HEK293T (cell line): ENCODE data around the gene LGALS8.
A peak's percentile ranks its signal among the peaks of the same experiment; 100 is the strongest.

Experiments used
- CTCF ChIA-PET: fragments of 350-600 bp; formaldehyde crosslinking; extraction: SDS; loops from one replicate; lab custom pipeline; 2021; ENCODE audit warnings: antibody characterized with exemption, inconsistent platforms; lab: Yijun Ruan, JAX
- POLR2A ChIA-PET: fragments of 350-600 bp; formaldehyde crosslinking; extraction: SDS; loops from one replicate; lab custom pipeline; 2020; ENCODE audit warnings: antibody characterized with exemption, inconsistent platforms; lab: Yijun Ruan, JAX
- DNase-seq: peaks from one replicate; pipeline ENCODE4 v3.0.0; 2012; ENCODE audit warnings: mixed read lengths; ENCODE audit errors: extremely low spot score
- ARNT ChIP-seq: fragments of 450-650 bp; IDR thresholded peaks from 2 replicates; pipeline ENCODE4 v1.6.1; 2017; ENCODE audit warnings: mild to moderate bottlenecking
- BHLHE40 ChIP-seq: fragments of 450-650 bp; IDR thresholded peaks from 2 replicates; pipeline ENCODE4 v1.6.1; 2016; ENCODE audit warnings: mild to moderate bottlenecking, moderate library complexity, borderline replicate concordance
- CTBP1 ChIP-seq: fragments of 450-650 bp; IDR thresholded peaks from 2 replicates; pipeline ENCODE4 v1.6.1; 2016; ENCODE audit warnings: borderline replicate concordance
- ELF4 ChIP-seq: fragments of 450-650 bp; IDR thresholded peaks from 2 replicates; pipeline ENCODE4 v1.6.1; 2017; ENCODE audit warnings: antibody characterized with exemption
- FOXA1 ChIP-seq: fragments of 450-650 bp; IDR thresholded peaks from 2 replicates; pipeline ENCODE4 v1.6.1; 2016; ENCODE audit warnings: mild to moderate bottlenecking
- FOXK2 ChIP-seq: fragments of 450-650 bp; IDR thresholded peaks from 2 replicates; pipeline ENCODE4 v1.6.1; 2016; ENCODE audit warnings: mild to moderate bottlenecking
- FOXM1 ChIP-seq: fragments of 450-650 bp; IDR thresholded peaks from 2 replicates; pipeline ENCODE4 v1.6.1; 2017; ENCODE audit warnings: mild to moderate bottlenecking, borderline replicate concordance
- HDGF ChIP-seq: fragments of 450-650 bp; IDR thresholded peaks from 2 replicates; pipeline ENCODE4 v1.6.1; 2017; ENCODE audit warnings: antibody characterized with exemption, borderline replicate concordance
- L3MBTL2 ChIP-seq: fragments of 450-650 bp; conservative IDR thresholded peaks from 2 replicates; pipeline ENCODE4 v1.6.1; 2016; ENCODE audit warnings: mild to moderate bottlenecking
- LEF1 ChIP-seq: fragments of 450-650 bp; IDR thresholded peaks from 2 replicates; pipeline ENCODE4 v1.6.1; 2017; ENCODE audit warnings: mild to moderate bottlenecking, borderline replicate concordance
- NFRKB ChIP-seq: fragments of 450-650 bp; IDR thresholded peaks from 2 replicates; pipeline ENCODE4 v1.6.1; 2016; ENCODE audit warnings: mild to moderate bottlenecking, moderate library complexity
- SP1 ChIP-seq: fragments of 450-650 bp; IDR thresholded peaks from 2 replicates; pipeline ENCODE4 v1.6.1; 2017
- SUZ12 ChIP-seq: fragments of 450-650 bp; IDR thresholded peaks from 2 replicates; pipeline ENCODE4 v1.6.1; 2016; ENCODE audit warnings: mild to moderate bottlenecking
- TARDBP ChIP-seq: fragments of 450-650 bp; IDR thresholded peaks from 2 replicates; pipeline ENCODE4 v1.6.1; 2016
- ZNF384 ChIP-seq: fragments of 450-650 bp; IDR thresholded peaks from 2 replicates; pipeline ENCODE4 v1.6.1; 2016
- TF ChIP-seq, protein P1 (sequence below): fragments of 450-650 bp; IDR thresholded peaks from 2 replicates; pipeline ENCODE4 v1.6.1; 2016

Gene LGALS8

DNA sequence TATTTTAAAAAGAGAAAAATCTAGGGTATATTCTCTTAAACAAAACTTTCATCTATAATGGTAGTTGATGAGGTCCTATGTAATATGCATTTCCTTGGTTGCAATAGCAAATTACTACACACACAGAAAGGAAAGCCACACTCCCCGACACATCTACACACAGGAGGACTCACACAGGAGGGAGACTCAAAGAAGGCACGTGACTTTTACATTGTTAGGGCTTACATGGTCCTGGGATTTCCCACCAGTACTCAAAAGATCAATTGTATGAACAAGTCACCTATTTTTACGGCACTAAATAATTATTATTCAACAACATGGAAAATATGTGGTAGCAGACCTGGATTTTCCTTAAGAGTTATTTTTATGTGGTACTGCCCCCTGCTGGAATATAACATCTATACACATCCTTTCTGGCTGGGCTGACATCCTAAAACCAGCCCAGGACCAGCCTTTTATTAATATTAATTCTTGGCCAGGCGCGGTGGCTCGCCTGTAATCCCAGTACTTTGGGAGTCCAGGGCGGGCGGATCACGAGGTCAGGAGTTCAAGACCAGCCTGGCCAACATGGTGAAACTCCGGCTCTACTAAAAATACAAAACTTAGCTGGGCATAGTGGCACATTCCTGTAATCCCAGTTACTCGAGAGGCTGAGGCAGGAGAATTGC, 33.9 kb upstream of the LGALS8 start:
- no peak for TF ChIP-seq BHLHE40
- TF ChIP-seq ZNF384: no peak
- TF ChIP-seq ELF4: no peak
- no peak for TF ChIP-seq FOXM1
- no peak for TF ChIP-seq ARNT
- TF ChIP-seq CTBP1: no peak
- TF ChIP-seq HDGF: no peak
- TF ChIP-seq FOXK2: no peak
- TF ChIP-seq SP1: no peak
- no peak for TF ChIP-seq TARDBP
- no peak for TF ChIP-seq L3MBTL2
- TF ChIP-seq SUZ12: no peak
- TF ChIP-seq NFRKB: no peak
- no peak for TF ChIP-seq FOXA1
- TF ChIP-seq, protein P1, sequence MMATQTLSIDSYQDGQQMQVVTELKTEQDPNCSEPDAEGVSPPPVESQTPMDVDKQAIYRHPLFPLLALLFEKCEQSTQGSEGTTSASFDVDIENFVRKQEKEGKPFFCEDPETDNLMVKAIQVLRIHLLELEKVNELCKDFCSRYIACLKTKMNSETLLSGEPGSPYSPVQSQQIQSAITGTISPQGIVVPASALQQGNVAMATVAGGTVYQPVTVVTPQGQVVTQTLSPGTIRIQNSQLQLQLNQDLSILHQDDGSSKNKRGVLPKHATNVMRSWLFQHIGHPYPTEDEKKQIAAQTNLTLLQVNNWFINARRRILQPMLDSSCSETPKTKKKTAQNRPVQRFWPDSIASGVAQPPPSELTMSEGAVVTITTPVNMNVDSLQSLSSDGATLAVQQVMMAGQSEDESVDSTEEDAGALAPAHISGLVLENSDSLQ: no peak
- no peak for TF ChIP-seq LEF1
- POLR2A ChIA-PET: no interaction called here
- DNase-seq: peak; percentile 71
- CTCF ChIA-PET: interaction anchor here (0.5 to 2.2 kb wide), 7 partner anchors 9 to 384 kb away, joined by 3 to 7 read pairs (median 3); no protein-coding TSS in a partner anchor

DNA sequence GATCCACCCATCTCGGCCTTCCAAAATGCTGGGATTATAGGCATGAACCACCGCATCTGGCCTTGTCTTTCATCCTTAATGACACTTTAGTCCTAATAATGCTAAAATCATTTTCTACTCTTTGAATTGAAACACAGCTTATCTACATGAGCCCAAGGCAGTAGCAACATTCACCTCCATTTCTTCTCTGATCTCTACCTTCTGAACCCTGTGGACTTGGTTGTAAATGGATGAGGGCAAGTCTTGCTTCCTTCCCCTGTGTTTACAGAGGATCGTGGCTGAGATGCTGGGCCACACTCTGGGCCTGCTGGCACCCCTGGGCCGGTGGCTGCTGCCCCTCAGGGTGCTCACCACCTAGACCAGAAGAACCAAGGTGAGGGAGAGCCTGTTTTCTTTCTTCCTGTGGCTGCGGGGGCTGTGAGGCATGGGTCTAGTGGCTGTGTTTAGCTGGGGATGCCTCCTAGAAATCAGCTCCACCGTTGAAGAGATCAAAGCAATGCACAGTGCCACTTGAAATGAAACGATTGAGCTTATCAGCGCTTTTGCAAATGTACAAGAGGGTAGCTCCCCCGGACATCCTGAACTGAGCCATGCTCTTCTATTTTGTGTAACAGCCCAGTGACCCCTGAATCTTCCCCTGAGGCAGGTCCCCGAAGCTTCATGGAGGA, 32.2 kb upstream of the LGALS8 start:
- no peak for DNase-seq
- TF ChIP-seq FOXA1: no peak
- TF ChIP-seq NFRKB: no peak
- TF ChIP-seq ZNF384: no peak
- TF ChIP-seq HDGF: no peak
- CTCF ChIA-PET: interaction anchor here (0.6 to 2.2 kb wide), 3 partner anchors 11 to 387 kb away, joined by 3 to 7 read pairs (median 5); no protein-coding TSS in a partner anchor
- POLR2A ChIA-PET: no interaction called here

DNA sequence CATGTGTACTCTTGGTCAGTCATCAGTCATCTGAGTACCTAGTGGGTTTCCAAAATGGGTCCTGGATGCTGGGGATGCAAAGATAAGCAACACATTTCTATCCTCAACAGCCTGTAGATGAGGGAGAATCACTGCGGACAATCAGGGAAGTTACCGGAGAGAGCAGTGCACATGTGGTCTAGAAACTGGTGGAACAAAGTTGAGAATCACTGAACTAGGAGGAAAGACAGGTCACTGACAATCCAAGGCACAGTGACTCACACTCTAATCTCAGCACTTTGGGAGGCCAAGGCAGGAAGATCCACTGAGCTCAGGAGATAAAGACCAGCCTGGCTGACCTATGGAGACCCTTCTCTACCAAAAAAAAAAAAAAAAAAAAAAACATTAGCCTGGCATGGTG, 31.4 kb upstream of the LGALS8 start:
- DNase-seq: no peak
- TF ChIP-seq HDGF (no peak), ARNT (no peak), SP1 (no peak), FOXK2 (no peak), L3MBTL2 (no peak), ZNF384 (no peak), CTBP1 (no peak), NFRKB (no peak), BHLHE40 (no peak)
- TF ChIP-seq, protein P1: no peak
- CTCF ChIA-PET: interaction anchor here (0.6 to 2.2 kb wide), 4 partner anchors 12 to 388 kb away, joined by 3 to 7 read pairs (median 4); no protein-coding TSS in a partner anchor
- POLR2A ChIA-PET: no interaction called here

DNA sequence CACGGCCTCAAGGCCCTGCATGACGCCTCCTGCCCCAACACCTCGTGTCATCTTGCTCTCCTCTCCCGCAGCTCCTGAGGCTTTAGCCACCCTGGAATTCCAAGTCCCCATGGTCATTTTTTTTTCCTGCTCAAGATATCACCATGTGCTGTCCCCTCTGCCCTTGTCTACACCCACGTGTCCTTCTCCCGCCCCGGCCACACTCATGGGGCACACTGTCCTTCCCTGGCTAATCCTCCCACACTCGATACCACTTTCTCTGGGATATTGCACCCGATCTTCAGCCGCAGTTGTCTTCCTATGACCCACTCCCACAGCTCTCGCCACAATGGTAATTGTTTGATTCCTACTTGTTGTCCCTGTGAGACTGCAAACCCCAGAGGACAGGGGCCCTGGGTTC, 29.7 kb upstream of the LGALS8 start:
- no peak for TF ChIP-seq ELF4
- TF ChIP-seq L3MBTL2: no peak
- no peak for TF ChIP-seq LEF1
- TF ChIP-seq SP1: no peak
- TF ChIP-seq CTBP1: no peak
- no peak for TF ChIP-seq SUZ12
- no peak for TF ChIP-seq BHLHE40
- TF ChIP-seq HDGF: no peak
- TF ChIP-seq ARNT: no peak
- POLR2A ChIA-PET: no interaction called here
- CTCF ChIA-PET: interaction anchor here (0.6 to 0.9 kb wide), 2 partner anchors 22 to 187 kb away, joined by 3 read pairs; no protein-coding TSS in a partner anchor
- no peak for DNase-seq

DNA sequence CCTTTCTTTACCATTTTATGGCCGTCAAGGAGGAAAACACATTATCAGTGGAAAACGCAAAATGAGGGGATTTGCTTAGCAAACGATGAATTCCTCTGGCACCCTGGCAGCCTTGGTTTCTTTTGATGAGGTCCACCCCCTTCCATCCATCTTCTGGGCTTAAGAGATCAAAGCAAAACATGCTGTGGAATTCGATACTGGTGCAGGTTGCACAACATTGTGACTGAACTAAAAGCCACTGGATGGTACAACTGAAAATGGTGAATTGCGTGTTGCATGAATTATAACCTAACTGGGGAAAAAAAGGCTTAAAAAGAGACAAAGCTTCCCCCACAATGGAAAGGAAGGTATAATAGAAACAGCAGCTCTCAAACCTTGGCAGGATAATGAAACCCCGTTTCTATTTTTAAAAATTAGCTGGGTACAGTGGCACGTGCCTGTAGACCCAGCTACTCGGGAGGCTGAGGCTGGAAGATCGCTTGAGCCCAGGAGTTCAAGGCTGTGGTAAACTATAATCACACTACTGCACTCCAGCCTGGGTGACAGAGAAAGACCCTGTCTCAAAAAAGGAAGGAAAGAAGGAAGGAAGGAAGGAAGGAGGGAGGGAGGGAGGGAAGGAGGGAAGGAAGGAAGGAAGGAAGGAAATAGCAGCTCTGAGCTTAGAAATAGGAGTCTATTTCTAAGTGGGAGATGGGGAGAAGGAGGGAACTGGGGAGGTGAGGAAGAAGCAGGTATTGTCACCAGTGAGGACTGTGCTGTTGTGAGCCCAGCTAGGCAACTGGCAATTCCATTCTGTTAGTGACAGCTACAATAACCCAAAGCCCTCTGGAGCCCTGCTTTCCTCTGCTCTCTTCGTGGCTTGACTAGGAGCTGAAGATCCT, 29.0 kb upstream of the LGALS8 start:
- CTCF ChIA-PET: interaction anchor here (0.6 to 1.4 kb wide), 4 partner anchors 9 to 355 kb away, joined by 3 read pairs; no protein-coding TSS in a partner anchor
- no peak for DNase-seq
- TF ChIP-seq SP1 (no peak), L3MBTL2 (no peak), HDGF (no peak), ELF4 (no peak), FOXK2 (no peak), ZNF384 (no peak), FOXA1 (no peak), BHLHE40 (no peak), SUZ12 (no peak), CTBP1 (no peak), ARNT (no peak), FOXM1 (no peak), TARDBP (no peak), NFRKB (no peak), LEF1 (no peak)
- TF ChIP-seq, protein P1: no peak
- POLR2A ChIA-PET: no interaction called here
